ENCODE data around the gene FAM117A.

GRCh38 chr17:49716668-49717364 is 47.1 kb downstream of the FAM117A start:
- TF ChIP-seq CTCF (conservative IDR thresholded peaks at IDR 0.05; ENCODE audit: low read depth, low read length) (no peak), EZH2 (IDR thresholded peaks at IDR 0.05; ENCODE audit: borderline replicate concordance, low read depth, low read length, poor library complexity, severe bottlenecking) (no peak)
